HepG2 (cell line): ENCODE data around the gene PA2G4. TPM values are rescaled to one million over a fixed set of nuclear protein-coding genes. Genes with fewer than 3 reads are reported as not detected.

Experiments
- ASH2L ChIP-seq: fragments of 300-600, 200-600 bp; sonication (generic); IDR thresholded peaks from 2 replicates; pipeline ENCODE4 v1.7.0; 2017; ENCODE audit warnings: low read depth, mild to moderate bottlenecking, moderate library complexity, mixed read lengths, low read length; ENCODE audit not compliant: insufficient read length
- FOXA3 ChIP-seq: IDR thresholded peaks from 2 replicates; pipeline ENCODE4 v1.6.1; 2016; ENCODE audit warnings: missing genetic modification reagents, missing compliant biosample characterization
- GTF3A ChIP-seq: sonication (generic); formaldehyde crosslinking; conservative IDR thresholded peaks from 2 replicates; pipeline ENCODE4 v1.4.0; 2020; ENCODE audit warnings: mild to moderate bottlenecking, missing genetic modification reagents
- HOXD1 ChIP-seq: sonication (generic); formaldehyde crosslinking; IDR thresholded peaks from 2 replicates; pipeline ENCODE4 v1.5.0; 2020; ENCODE audit warnings: missing genetic modification reagents
- IKZF4 ChIP-seq: sonication (generic); formaldehyde crosslinking; IDR thresholded peaks from 2 replicates; pipeline ENCODE4 v1.5.1; 2020; ENCODE audit warnings: borderline replicate concordance, mild to moderate bottlenecking, low read depth, missing genetic modification reagents; ENCODE audit errors: not compliant biosample characterization
- KDM5B ChIP-seq: sonication (generic); formaldehyde crosslinking; IDR thresholded peaks from 2 replicates; pipeline ENCODE4 v1.4.0; 2020; ENCODE audit warnings: missing genetic modification reagents, mild to moderate bottlenecking, borderline replicate concordance
- KMT2B ChIP-seq: IDR thresholded peaks from 2 replicates; pipeline ENCODE4 v1.6.1; 2016; ENCODE audit warnings: missing genetic modification reagents, missing compliant biosample characterization
- MLLT10 ChIP-seq: sonication (generic); formaldehyde crosslinking; IDR thresholded peaks from 2 replicates; pipeline ENCODE4 v1.4.0; 2020; ENCODE audit warnings: missing genetic modification reagents
- TBP ChIP-seq: sonication (generic); formaldehyde crosslinking; IDR thresholded peaks from 2 replicates; pipeline ENCODE4 v1.5.0; 2020; ENCODE audit warnings: missing genetic modification reagents
- ZKSCAN8 ChIP-seq: IDR thresholded peaks from 2 replicates; pipeline ENCODE4 v1.6.1; 2016; ENCODE audit warnings: borderline replicate concordance, missing genetic modification reagents, missing compliant biosample characterization
- ZMYM2 ChIP-seq: sonication (generic); formaldehyde crosslinking; IDR thresholded peaks from 2 replicates; pipeline ENCODE4 v1.8.0; 2022; ENCODE audit warnings: mild to moderate bottlenecking, missing genetic modification reagents
- ZNF20 ChIP-seq: sonication (generic); formaldehyde crosslinking; IDR thresholded peaks from 2 replicates; pipeline ENCODE4 v1.4.0; 2020; ENCODE audit warnings: mild to moderate bottlenecking, moderate library complexity, missing genetic modification reagents
- ZNF263 ChIP-seq: sonication (generic); formaldehyde crosslinking; IDR thresholded peaks from 2 replicates; pipeline ENCODE4 v1.4.0; 2020; ENCODE audit warnings: missing genetic modification reagents
- ZNF432 ChIP-seq: sonication (generic); formaldehyde crosslinking; IDR thresholded peaks from 2 replicates; pipeline ENCODE4 v1.5.0; 2020; ENCODE audit warnings: missing genetic modification reagents, mild to moderate bottlenecking, borderline replicate concordance
- ZNF543 ChIP-seq: sonication (generic); formaldehyde crosslinking; IDR thresholded peaks from 2 replicates; pipeline ENCODE4 v1.4.0; 2020; ENCODE audit warnings: mild to moderate bottlenecking, missing genetic modification reagents
- ZNF547 ChIP-seq: sonication (generic); formaldehyde crosslinking; IDR thresholded peaks from 2 replicates; pipeline ENCODE4 v1.5.1; 2020; ENCODE audit warnings: mild to moderate bottlenecking, missing genetic modification reagents
- ZNF616 ChIP-seq: sonication (generic); formaldehyde crosslinking; IDR thresholded peaks from 2 replicates; pipeline ENCODE4 v1.5.0; 2020; ENCODE audit warnings: low read depth, mild to moderate bottlenecking, missing genetic modification reagents
- ZNF766 ChIP-seq: sonication (generic); formaldehyde crosslinking; IDR thresholded peaks from 2 replicates; pipeline ENCODE4 v1.5.0; 2020; ENCODE audit warnings: missing genetic modification reagents, borderline replicate concordance
- polyA plus RNA-seq, 8 experiments: library from polyadenylated mRNA; depleted of rRNA in 3 of 8; stranded (reverse) in 7 of 8; unstranded in 1 of 8; fragments of >200 nt; fragmentation: Illumina TruSeq in 4 of 8; extraction: Trizol in 4 of 8; gene quantifications; 2 replicates each; pipeline versions ENCODE4 v1.2.1 to v1.2.3, GENCODE V29; 2011 to 2016; ENCODE audit warnings: low read depth in 4 of 8, missing spikeins in 1 of 8, mixed read lengths in 1 of 8; ENCODE audit not compliant: insufficient read depth in 1 of 8
- total RNA-seq, 5 experiments: library from RNA; depleted of rRNA; stranded (reverse); fragments of >200 nt; fragmentation: Illumina TruSeq; extraction: Trizol; gene quantifications; 2 replicates each; pipeline ENCODE4 v1.2.3, GENCODE V29; 2016; ENCODE audit warnings: low read depth in 1 of 5
- TF ChIP-seq, protein P1 (sequence below): sonication (generic); formaldehyde crosslinking; IDR thresholded peaks from 2 replicates; pipeline ENCODE4 v1.4.0; 2020; ENCODE audit warnings: missing genetic modification reagents, borderline replicate concordance
- TF ChIP-seq, protein P2 (sequence below): sonication (generic); formaldehyde crosslinking; IDR thresholded peaks from 2 replicates; pipeline ENCODE4 v1.4.0; 2020; ENCODE audit warnings: missing genetic modification reagents
- TF ChIP-seq, protein P3 (sequence below): sonication (generic); formaldehyde crosslinking; IDR thresholded peaks from 2 replicates; pipeline ENCODE4 v1.4.0; 2020; ENCODE audit warnings: missing genetic modification reagents

The PA2G4 gene
- total and polyA plus RNA-seq, 2 of the 13 experiments (the other 11 are each of a cell fraction or from before 2014, with no cell fraction given): 147 to 240 TPM

DNA sequence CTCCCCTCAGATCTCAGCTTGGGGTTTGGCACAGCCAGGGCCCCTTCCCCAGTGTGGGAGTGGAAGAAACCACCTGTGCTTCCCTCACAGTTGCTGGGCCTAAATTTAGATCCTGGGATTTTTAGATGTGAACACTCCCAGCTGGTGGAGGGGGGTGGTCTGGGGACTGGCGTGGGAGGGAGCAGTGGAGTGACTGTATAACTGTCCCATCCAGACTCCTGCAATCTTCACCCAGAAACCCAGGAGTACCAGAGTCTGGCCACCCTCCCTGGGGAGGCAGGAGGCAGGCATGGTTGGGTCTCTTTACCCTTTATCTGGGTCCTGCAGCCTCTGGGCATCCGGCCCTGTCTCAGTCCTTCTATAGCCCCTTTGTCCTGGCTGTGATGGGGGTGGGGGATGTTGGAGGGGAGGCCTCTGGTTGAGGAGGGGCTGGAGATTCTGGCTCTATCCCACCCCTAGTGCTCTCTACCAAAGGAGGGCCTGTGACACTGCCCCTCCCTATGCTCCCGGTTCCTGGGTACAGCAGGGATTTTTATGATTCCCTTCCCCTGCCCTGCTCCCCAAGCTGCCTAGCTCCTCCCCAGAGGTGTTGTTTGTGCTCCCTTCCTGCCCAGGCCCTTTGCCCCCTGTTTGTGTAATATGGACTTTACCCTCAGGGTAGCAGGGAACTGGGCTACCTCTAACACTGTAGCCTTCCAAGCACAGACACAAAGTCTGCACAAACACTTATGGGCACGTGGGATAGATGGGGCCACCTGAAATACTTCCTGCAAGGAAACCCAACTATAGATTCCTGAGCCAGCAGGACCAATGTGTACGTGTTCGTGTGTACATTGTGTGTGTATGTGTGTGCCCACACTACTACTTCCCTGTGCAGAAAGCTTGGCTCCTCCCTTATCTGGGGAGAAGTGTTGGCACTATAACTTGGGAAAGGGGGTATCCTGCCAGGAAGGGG lies 22.7 kb upstream of the PA2G4 start (continued):
- TF ChIP-seq, protein P1, sequence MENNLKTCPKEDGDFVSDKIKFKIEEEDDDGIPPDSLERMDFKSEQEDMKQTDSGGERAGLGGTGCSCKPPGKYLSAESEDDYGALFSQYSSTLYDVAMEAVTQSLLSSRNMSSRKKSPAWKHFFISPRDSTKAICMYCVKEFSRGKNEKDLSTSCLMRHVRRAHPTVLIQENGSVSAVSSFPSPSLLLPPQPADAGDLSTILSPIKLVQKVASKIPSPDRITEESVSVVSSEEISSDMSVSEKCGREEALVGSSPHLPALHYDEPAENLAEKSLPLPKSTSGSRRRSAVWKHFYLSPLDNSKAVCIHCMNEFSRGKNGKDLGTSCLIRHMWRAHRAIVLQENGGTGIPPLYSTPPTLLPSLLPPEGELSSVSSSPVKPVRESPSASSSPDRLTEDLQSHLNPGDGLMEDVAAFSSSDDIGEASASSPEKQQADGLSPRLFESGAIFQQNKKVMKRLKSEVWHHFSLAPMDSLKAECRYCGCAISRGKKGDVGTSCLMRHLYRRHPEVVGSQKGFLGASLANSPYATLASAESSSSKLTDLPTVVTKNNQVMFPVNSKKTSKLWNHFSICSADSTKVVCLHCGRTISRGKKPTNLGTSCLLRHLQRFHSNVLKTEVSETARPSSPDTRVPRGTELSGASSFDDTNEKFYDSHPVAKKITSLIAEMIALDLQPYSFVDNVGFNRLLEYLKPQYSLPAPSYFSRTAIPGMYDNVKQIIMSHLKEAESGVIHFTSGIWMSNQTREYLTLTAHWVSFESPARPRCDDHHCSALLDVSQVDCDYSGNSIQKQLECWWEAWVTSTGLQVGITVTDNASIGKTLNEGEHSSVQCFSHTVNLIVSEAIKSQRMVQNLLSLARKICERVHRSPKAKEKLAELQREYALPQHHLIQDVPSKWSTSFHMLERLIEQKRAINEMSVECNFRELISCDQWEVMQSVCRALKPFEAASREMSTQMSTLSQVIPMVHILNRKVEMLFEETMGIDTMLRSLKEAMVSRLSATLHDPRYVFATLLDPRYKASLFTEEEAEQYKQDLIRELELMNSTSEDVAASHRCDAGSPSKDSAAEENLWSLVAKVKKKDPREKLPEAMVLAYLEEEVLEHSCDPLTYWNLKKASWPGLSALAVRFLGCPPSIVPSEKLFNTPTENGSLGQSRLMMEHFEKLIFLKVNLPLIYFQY (CRISPR knock-in tag): peak; percentile 94
- TF ChIP-seq ZNF547: no peak; the same call in 1 of the 2 replicates
- TF ChIP-seq GTF3A (CRISPR knock-in tag): peak; percentile 94
- TF ChIP-seq, protein P2, sequence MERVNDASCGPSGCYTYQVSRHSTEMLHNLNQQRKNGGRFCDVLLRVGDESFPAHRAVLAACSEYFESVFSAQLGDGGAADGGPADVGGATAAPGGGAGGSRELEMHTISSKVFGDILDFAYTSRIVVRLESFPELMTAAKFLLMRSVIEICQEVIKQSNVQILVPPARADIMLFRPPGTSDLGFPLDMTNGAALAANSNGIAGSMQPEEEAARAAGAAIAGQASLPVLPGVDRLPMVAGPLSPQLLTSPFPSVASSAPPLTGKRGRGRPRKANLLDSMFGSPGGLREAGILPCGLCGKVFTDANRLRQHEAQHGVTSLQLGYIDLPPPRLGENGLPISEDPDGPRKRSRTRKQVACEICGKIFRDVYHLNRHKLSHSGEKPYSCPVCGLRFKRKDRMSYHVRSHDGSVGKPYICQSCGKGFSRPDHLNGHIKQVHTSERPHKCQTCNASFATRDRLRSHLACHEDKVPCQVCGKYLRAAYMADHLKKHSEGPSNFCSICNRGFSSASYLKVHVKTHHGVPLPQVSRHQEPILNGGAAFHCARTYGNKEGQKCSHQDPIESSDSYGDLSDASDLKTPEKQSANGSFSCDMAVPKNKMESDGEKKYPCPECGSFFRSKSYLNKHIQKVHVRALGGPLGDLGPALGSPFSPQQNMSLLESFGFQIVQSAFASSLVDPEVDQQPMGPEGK: peak; percentile 100
- TF ChIP-seq KMT2B: peak; percentile 84; the same call in 1 of the 2 replicates
- peak; percentile 100 for TF ChIP-seq ZNF263 (CRISPR knock-in tag)
- peak; percentile 92 for TF ChIP-seq ZMYM2 (CRISPR knock-in tag)
- TF ChIP-seq ZNF432 (CRISPR knock-in tag): no peak
- TF ChIP-seq MLLT10 (CRISPR knock-in tag): no peak
- no peak for TF ChIP-seq IKZF4 (CRISPR knock-in tag)
- peak; percentile 83 for TF ChIP-seq ZKSCAN8 (CRISPR knock-in tag)
- TF ChIP-seq ZNF20 (CRISPR knock-in tag): no peak
- peak; percentile 94 for TF ChIP-seq FOXA3 (CRISPR knock-in tag)
- TF ChIP-seq ZNF616 (CRISPR knock-in tag): peak; percentile 86
- peak; percentile 97 for TF ChIP-seq ZNF543 (CRISPR knock-in tag)
- no peak for TF ChIP-seq KDM5B (CRISPR knock-in tag)
- TF ChIP-seq ZNF766 (CRISPR knock-in tag): peak; percentile 80
- TF ChIP-seq ASH2L: peak; percentile 83
- TF ChIP-seq, protein P3, sequence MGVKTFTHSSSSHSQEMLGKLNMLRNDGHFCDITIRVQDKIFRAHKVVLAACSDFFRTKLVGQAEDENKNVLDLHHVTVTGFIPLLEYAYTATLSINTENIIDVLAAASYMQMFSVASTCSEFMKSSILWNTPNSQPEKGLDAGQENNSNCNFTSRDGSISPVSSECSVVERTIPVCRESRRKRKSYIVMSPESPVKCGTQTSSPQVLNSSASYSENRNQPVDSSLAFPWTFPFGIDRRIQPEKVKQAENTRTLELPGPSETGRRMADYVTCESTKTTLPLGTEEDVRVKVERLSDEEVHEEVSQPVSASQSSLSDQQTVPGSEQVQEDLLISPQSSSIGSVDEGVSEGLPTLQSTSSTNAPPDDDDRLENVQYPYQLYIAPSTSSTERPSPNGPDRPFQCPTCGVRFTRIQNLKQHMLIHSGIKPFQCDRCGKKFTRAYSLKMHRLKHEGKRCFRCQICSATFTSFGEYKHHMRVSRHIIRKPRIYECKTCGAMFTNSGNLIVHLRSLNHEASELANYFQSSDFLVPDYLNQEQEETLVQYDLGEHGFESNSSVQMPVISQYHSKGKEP: no peak
- peak; percentile 80; the same call in 1 of the 2 replicates for TF ChIP-seq HOXD1 (CRISPR knock-in tag)
- TF ChIP-seq TBP (CRISPR knock-in tag): no peak
